Chondrocyte (in vitro differentiated cells): ENCODE data around the gene C10orf95. TPM values are rescaled to one million over a fixed set of nuclear protein-coding genes. Genes with fewer than 3 reads are reported as not detected.

Experiments
- DNase-seq: peaks from one replicate; pipeline ENCODE4 v3.0.0; 2021; ENCODE audit warnings: mixed read lengths, low spot score
- H3K27ac Mint-ChIP-seq: one replicate; pipeline ENCODE4 v1.8.0; 2021; ENCODE audit warnings: mild to moderate bottlenecking, moderate library complexity, mixed read lengths; ENCODE audit not compliant: unreplicated experiment
- H3K27me3 Mint-ChIP-seq: 2 replicates; pipeline ENCODE4 v1.8.0; 2021; ENCODE audit warnings: low read depth, mixed read lengths
- H3K36me3 Mint-ChIP-seq: 2 replicates; pipeline ENCODE4 v1.8.0; 2021; ENCODE audit warnings: low read depth, mixed read lengths
- H3K4me1 Mint-ChIP-seq: 2 replicates; pipeline ENCODE4 v1.8.0; 2021; ENCODE audit warnings: low read depth, mild to moderate bottlenecking, mixed read lengths
- H3K4me3 Mint-ChIP-seq: one replicate; pipeline ENCODE4 v1.8.0; 2021; ENCODE audit warnings: mild to moderate bottlenecking, moderate library complexity, mixed read lengths; ENCODE audit not compliant: unreplicated experiment
- H3K9me3 Mint-ChIP-seq: 2 replicates; pipeline ENCODE4 v1.8.0; 2021; ENCODE audit warnings: low read depth, mixed read lengths
- CTCF ChIP-seq: fragments of 200-600 bp; sonication (generic); IDR thresholded peaks from 2 replicates; pipeline ENCODE4 v1.5.0; 2021; ENCODE audit warnings: antibody characterized with exemption, mild to moderate bottlenecking, moderate library complexity
- total RNA-seq: library from RNA; stranded (reverse); gene quantifications from 3 replicates; pipeline ENCODE4 v1.2.1, GENCODE V29; 2021

Gene C10orf95
- total RNA-seq, 1 donor from 2014 or later: not detected

GRCh38 chr10:102438374-102438773 lies 13.0 kb downstream of the C10orf95 start:
- no peak for TF ChIP-seq CTCF
- Mint-ChIP-seq H3K27me3 (peaks cover 7% of the 10 kb centered on the region), H3K4me3 (no peak overlapping the region), H3K27ac (no peak overlapping the region), H3K4me1 (peaks cover 6% of the 10 kb centered on the region), H3K9me3 (no peaks in the 10 kb centered on the region), H3K36me3 (no peaks in the 10 kb centered on the region)
- no peak for DNase-seq

GRCh38 chr10:102437515-102437914 lies 13.8 kb downstream of the C10orf95 start:
- no peaks in the 10 kb centered on the region for H3K9me3 Mint-ChIP-seq
- no peak overlapping the region for H3K4me3 Mint-ChIP-seq
- H3K27ac Mint-ChIP-seq: no peak overlapping the region
- no peaks in the 10 kb centered on the region for H3K36me3 Mint-ChIP-seq
- peaks cover 10% of the 10 kb centered on the region for H3K4me1 Mint-ChIP-seq
- no peak for DNase-seq
- TF ChIP-seq CTCF: no peak
- peaks cover 6% of the 10 kb centered on the region for H3K27me3 Mint-ChIP-seq

GRCh38 chr10:102436312-102436711 lies 15.0 kb downstream of the C10orf95 start:
- peaks cover 18% of the 10 kb centered on the region for H3K4me1 Mint-ChIP-seq
- H3K4me3 Mint-ChIP-seq: no peak overlapping the region
- H3K9me3 Mint-ChIP-seq: no peaks in the 10 kb centered on the region
- H3K36me3 Mint-ChIP-seq: no peaks in the 10 kb centered on the region
- DNase-seq: no peak
- H3K27ac Mint-ChIP-seq: no peak overlapping the region
- peaks cover 3% of the 10 kb centered on the region for H3K27me3 Mint-ChIP-seq
- TF ChIP-seq CTCF: no peak

GRCh38 chr10:102435529-102436233 lies 15.7 kb downstream of the C10orf95 start:
- H3K4me3 Mint-ChIP-seq: no peak overlapping the region
- no peaks in the 10 kb centered on the region for H3K9me3 Mint-ChIP-seq
- TF ChIP-seq CTCF: no peak
- DNase-seq: no peak
- H3K4me1 Mint-ChIP-seq: peaks cover 19% of the 10 kb centered on the region
- H3K27ac Mint-ChIP-seq: no peak overlapping the region
- peaks cover 3% of the 10 kb centered on the region for H3K27me3 Mint-ChIP-seq
- H3K36me3 Mint-ChIP-seq: no peaks in the 10 kb centered on the region

GRCh38 chr10:102435133-102435497 lies 16.2 kb downstream of the C10orf95 start:
- no peak for DNase-seq
- no peaks in the 10 kb centered on the region for H3K9me3 Mint-ChIP-seq
- TF ChIP-seq CTCF: no peak
- no peak overlapping the region for H3K27ac Mint-ChIP-seq
- H3K4me3 Mint-ChIP-seq: no peak overlapping the region
- peaks cover 3% of the 10 kb centered on the region for H3K27me3 Mint-ChIP-seq
- H3K4me1 Mint-ChIP-seq: peaks cover 19% of the 10 kb centered on the region
- H3K36me3 Mint-ChIP-seq: no peaks in the 10 kb centered on the region
